Calu3 (cell line): ENCODE measurements around the gene KCNT1. TPM values are rescaled to one million over a fixed set of nuclear protein-coding genes. Genes with fewer than 3 reads are reported as not detected.

ENCODE experiments used
- BruUV-seq: library from RNA; stranded (reverse); fragments of 400-500 nt; replicated peaks from 2 replicates; lab custom pipeline; 2021; lab: Mats Ljungman, UMichigan
- CTCF ChIA-PET: fragments of 300-600 bp; sonication (Branson Sonifier 250); formaldehyde crosslinking; loops from one replicate; lab custom pipeline; 2022; ENCODE audit warnings: antibody characterized with exemption; lab: Charles Lee
- DNase-seq: peaks from one replicate; pipeline ENCODE4 v3.0.0; 2022
- H3K27ac Mint-ChIP-seq: one replicate; pipeline ENCODE4 v1.8.0; 2022; ENCODE audit warnings: mixed read lengths; ENCODE audit not compliant: unreplicated experiment
- H3K27me3 Mint-ChIP-seq: one replicate; pipeline ENCODE4 v1.8.0; 2022; ENCODE audit warnings: mixed read lengths; ENCODE audit not compliant: unreplicated experiment
- H3K36me3 Mint-ChIP-seq: one replicate; pipeline ENCODE4 v1.8.0; 2022; ENCODE audit warnings: mild to moderate bottlenecking, moderate library complexity, mixed read lengths; ENCODE audit not compliant: insufficient read depth, unreplicated experiment
- H3K4me1 Mint-ChIP-seq: one replicate; pipeline ENCODE4 v1.8.0; 2022; ENCODE audit warnings: mild to moderate bottlenecking, low read depth, mixed read lengths; ENCODE audit not compliant: unreplicated experiment
- H3K4me3 Mint-ChIP-seq: one replicate; pipeline ENCODE4 v1.8.0; 2022; ENCODE audit warnings: mild to moderate bottlenecking, low read depth, moderate library complexity, mixed read lengths; ENCODE audit not compliant: unreplicated experiment
- H3K9me3 Mint-ChIP-seq: one replicate; pipeline ENCODE4 v1.8.0; 2022; ENCODE audit warnings: low read depth, mixed read lengths; ENCODE audit not compliant: unreplicated experiment
- intact Hi-C: fragments of 100-400 bp; cut with micrococcal nuclease; formaldehyde crosslinking; loops from one replicate; pipeline ENCODE4 v1.10.0; 2022; ENCODE audit not compliant: unreplicated experiment
- total RNA-seq: library from RNA; stranded (reverse); gene quantifications from 2 replicates; pipeline ENCODE4 v1.2.3, GENCODE V29; 2022
- TF ChIP-seq, protein P1 (sequence below): fragments of 200-600 bp; IDR thresholded peaks from one replicate; pipeline ENCODE4 v1.8.0; 2022; ENCODE audit warnings: antibody characterized with exemption; ENCODE audit not compliant: unreplicated experiment

The KCNT1 gene
- total RNA-seq, 1 experiment from 2014 or later, result not detected

DNA sequence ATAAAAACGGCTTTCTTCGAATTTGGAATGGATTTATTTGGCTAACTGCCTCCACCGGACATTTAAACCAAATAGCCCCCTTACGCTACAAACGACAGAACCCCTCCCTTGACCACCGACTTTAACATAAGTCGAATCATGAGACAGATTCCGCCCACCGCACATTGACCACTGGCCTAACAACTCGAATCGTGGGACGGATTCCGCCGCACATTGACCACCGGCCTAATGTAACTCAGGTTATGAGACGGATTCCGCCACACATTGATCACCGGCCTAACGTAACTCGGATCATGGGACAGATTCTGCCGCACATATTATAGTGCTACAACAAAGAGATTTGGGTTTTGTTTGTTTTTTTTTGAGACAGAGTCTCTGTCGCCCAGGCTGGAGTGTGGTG lies 41.6 kb upstream of the KCNT1 start:
- Mint-ChIP-seq H3K27ac (no peak overlapping the region), H3K4me1 (no peaks in the 10 kb centered on the region), H3K4me3 (no peak overlapping the region), H3K9me3 (no peaks in the 10 kb centered on the region), H3K36me3 (no peaks in the 10 kb centered on the region), H3K27me3 (peaks cover 25% of the 10 kb centered on the region)
- no TSS peak for BruUV-seq
- CTCF ChIA-PET, result no interaction called here
- no peak for DNase-seq
- intact Hi-C loops, result no loop called here
- TF ChIP-seq, protein P1, sequence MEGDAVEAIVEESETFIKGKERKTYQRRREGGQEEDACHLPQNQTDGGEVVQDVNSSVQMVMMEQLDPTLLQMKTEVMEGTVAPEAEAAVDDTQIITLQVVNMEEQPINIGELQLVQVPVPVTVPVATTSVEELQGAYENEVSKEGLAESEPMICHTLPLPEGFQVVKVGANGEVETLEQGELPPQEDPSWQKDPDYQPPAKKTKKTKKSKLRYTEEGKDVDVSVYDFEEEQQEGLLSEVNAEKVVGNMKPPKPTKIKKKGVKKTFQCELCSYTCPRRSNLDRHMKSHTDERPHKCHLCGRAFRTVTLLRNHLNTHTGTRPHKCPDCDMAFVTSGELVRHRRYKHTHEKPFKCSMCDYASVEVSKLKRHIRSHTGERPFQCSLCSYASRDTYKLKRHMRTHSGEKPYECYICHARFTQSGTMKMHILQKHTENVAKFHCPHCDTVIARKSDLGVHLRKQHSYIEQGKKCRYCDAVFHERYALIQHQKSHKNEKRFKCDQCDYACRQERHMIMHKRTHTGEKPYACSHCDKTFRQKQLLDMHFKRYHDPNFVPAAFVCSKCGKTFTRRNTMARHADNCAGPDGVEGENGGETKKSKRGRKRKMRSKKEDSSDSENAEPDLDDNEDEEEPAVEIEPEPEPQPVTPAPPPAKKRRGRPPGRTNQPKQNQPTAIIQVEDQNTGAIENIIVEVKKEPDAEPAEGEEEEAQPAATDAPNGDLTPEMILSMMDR, result no peak

DNA sequence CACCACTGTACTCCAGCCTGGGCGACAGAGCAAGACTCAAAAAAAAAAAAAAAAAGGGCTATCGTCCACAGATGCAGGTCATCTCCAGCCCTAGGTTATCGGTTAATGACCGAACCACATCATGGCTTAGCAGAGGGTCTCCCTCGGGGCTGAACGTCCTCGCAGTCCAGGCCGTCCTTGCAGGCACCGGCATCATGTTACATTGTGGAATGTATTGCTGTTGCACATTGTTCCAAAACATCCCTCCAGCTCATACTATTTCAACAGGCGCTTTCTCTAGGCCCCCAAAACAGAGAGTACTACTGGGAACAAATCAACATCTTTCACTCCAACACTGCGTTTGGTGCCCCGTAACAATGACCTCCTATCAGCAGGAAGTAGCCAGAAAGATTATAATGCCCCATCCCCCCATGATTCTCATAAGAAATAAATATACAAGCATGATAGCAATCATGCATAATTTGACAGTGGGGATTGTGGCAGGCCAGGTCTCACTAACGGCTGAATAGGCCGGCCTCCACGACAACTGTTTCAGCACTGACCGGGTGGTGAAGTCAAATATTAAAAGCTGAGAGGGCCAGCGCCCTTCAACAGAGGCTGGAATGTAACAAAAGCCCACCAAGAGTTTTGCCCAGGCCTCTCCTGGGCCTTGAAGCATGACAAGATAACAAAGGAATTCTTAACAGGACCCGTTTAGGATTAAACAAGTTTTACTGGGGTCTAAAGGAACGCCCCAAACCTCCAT lies 40.0 kb upstream of the KCNT1 start:
- CTCF ChIA-PET, result no interaction called here
- no TSS peak for BruUV-seq

DNA sequence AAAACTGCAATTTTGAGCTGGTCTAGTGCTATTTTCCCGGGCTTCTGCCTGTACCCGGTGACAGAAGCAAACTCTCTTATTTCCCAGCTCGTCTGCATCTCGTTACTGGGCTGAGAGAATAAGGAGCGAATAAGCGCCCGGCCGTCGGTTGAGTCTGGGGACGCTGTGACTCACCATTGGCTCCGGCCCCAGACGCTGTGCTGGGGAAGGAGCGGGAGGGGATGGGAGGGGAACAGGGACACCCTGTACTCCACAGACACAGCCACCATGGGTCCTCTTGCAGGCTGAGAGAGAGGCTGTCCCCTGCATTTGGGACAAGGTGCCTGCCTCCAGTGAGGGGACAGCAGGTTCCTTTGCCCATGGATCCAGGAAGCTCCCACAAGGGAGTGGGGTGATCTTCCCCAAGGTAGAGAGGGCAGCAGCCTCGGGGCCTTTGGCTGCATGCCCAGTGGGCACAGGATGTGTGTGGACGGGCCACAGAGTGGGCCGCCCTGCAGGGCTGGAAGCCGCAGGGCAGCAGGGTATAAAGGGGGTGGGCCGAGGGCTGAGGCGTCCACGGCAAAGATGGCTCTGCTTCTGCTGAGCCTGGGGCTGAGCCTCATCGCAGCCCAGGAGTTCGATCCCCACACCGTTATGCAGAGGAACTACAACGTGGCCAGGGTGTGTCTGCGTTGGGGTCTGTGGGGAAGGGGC lies 39.1 kb upstream of the KCNT1 start, which contains the start of gene LCN9:
Gene LCN9 (plus strand): TSS at position 552 of the 693 bp plus-strand sequence. CDS start 13 bp downstream, at position 565.
- TF ChIP-seq, protein P1, result no peak
- H3K4me1 Mint-ChIP-seq, result no peaks in the 10 kb centered on the region
- no peaks in the 10 kb centered on the region for H3K36me3 Mint-ChIP-seq
- BruUV-seq, result no TSS peak
- H3K9me3 Mint-ChIP-seq, result no peaks in the 10 kb centered on the region
- H3K4me3 Mint-ChIP-seq, result no peak within 1 kb of the TSS
- intact Hi-C loops, result no loop called here
- no peak within 1 kb of the TSS for H3K27ac Mint-ChIP-seq
- H3K27me3 Mint-ChIP-seq, result peaks cover 33% of the 10 kb centered on the region
- CTCF ChIA-PET, result no interaction called here
- DNase-seq, result no peak

More for the DNA sequence above, 40.0 kb upstream of the KCNT1 start:
- H3K27ac Mint-ChIP-seq, result no peak overlapping the region
- no peak for DNase-seq
- no peaks in the 10 kb centered on the region for H3K36me3 Mint-ChIP-seq
- H3K9me3 Mint-ChIP-seq, result no peaks in the 10 kb centered on the region
- no peak overlapping the region for H3K4me3 Mint-ChIP-seq
- peaks cover 31% of the 10 kb centered on the region for H3K27me3 Mint-ChIP-seq
- intact Hi-C loops, result no loop called here
- no peaks in the 10 kb centered on the region for H3K4me1 Mint-ChIP-seq
- TF ChIP-seq, protein P1, result no peak

DNA sequence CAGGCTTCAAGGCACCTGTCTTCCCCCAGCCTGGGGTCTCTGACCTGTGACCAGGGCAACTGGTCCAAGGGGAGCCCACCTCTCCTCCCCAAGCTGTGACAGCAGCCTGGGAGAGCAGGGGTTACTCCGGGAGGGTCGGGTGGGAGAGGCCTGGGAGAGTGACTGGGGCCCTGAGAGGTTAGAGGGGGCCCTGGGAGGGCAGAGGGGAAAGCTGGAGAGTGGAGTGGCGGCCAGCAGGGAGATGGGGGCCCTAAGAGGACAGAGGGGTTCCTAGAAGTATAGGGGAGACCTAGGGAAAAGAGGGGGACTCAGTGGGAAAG lies 38.6 kb upstream of the KCNT1 start:
- Mint-ChIP-seq H3K4me3 (no peak overlapping the region), H3K36me3 (no peaks in the 10 kb centered on the region)
- CTCF ChIA-PET, result no interaction called here

More for the DNA sequence above, 38.6 kb upstream of the KCNT1 start:
- Mint-ChIP-seq H3K27ac (no peak overlapping the region), H3K4me1 (no peaks in the 10 kb centered on the region), H3K27me3 (peaks cover 38% of the 10 kb centered on the region), H3K9me3 (no peaks in the 10 kb centered on the region)
- no peak for DNase-seq
- intact Hi-C loops, result no loop called here
- no TSS peak for BruUV-seq
- TF ChIP-seq, protein P1, result no peak
